Transverse colon (tissue), 4 donors: ENCODE measurements around the gene ZNF853. TPM values are rescaled to one million over a fixed set of nuclear protein-coding genes. Genes with fewer than 3 reads are reported as not detected.

Source experiments
- DNase-seq: peaks from one replicate; pipeline ENCODE4 v3.0.0-alpha.2; 2019
- H3K27ac ChIP-seq, 4 donors: fragments of 200-600 bp; sonication (generic); 2 replicates each; pipeline ENCODE4 v1.5.1; 2016 to 2018; ENCODE audit warnings: inconsistent platforms in 4 of 4
- H3K27me3 ChIP-seq: fragments of 200-600 bp; sonication (generic); 2 replicates; pipeline ENCODE4 v1.5.1; 2017; ENCODE audit warnings: inconsistent platforms
- H3K36me3 ChIP-seq, 4 donors: fragments of 200-600 bp; sonication (generic); 2 replicates each; pipeline ENCODE4 v1.5.1; 2017 to 2019; ENCODE audit warnings: inconsistent platforms in 4 of 4
- H3K4me1 ChIP-seq, 4 donors: fragments of 200-600 bp; sonication (generic); 2 replicates each; pipeline ENCODE4 v1.5.1; 2017 to 2020; ENCODE audit warnings: inconsistent platforms in 4 of 4
- H3K4me3 ChIP-seq, 4 donors: fragments of 200-600 bp; sonication (generic); 1 replicate in 1 of 4; 2 replicates in 3 of 4; pipeline versions ENCODE4 v1.5.1 to v1.6.1; 2017 to 2019; ENCODE audit warnings: inconsistent platforms in 4 of 4
- H3K9me3 ChIP-seq, 2 donors: fragments of 200-600 bp; sonication (generic); 2 replicates each; pipeline ENCODE4 v1.5.1; 2017 to 2019; ENCODE audit warnings: inconsistent platforms in 2 of 2
- CTCF ChIP-seq, 5 experiments: fragments of 200-600 bp in 3 of 5; fragments of 450-650 bp in 2 of 5; sonication (generic) in 3 of 5; IDR thresholded peaks; 1 replicate in 2 of 5; 2 replicates in 3 of 5; pipeline ENCODE4 v1.5.1; 2016 to 2017; ENCODE audit warnings: antibody characterized with exemption in 5 of 5, inconsistent platforms in 3 of 5, mild to moderate bottlenecking in 2 of 5, moderate library complexity in 1 of 5
- EP300 ChIP-seq: sonication (generic); formaldehyde crosslinking; IDR thresholded peaks from one replicate; pipeline ENCODE4 v1.6.1; 2017; ENCODE audit warnings: antibody characterized with exemption, low read depth
- POLR2A ChIP-seq: fragments of 450-650 bp; IDR thresholded peaks from one replicate; pipeline ENCODE4 v1.6.1; 2016; ENCODE audit warnings: antibody characterized with exemption, mild to moderate bottlenecking, moderate library complexity
- POLR2AphosphoS5 ChIP-seq, 3 donors: sonication (generic); formaldehyde crosslinking; IDR thresholded peaks; one replicate each; pipeline ENCODE4 v1.6.1; 2016; ENCODE audit warnings: antibody characterized with exemption in 3 of 3
- WGBS, 2 donors: methylation state at CpG; one replicate each; pipeline ENCODE4 v1.1.5; 2018; ENCODE audit warnings: low coverage in 1 of 2; 5-methylcytosine and 5-hydroxymethylcytosine counted together
- in situ Hi-C, 4 donors: fragments of 200-750 bp; cut with MboI; loops; one replicate each; pipeline versions ENCODE4 v1.15.0 to v1.15.1; 2017; ENCODE audit warnings: low sequenced_read_pairs in 3 of 4, low pct_ligation_motif_present in 1 of 4, low pct_unique_long_range_greater_than_20kb in 1 of 4
- intact Hi-C: fragments of 100-400 bp; cut with DNase I; formaldehyde crosslinking; loops from one replicate; pipeline ENCODE4 v1.15.1; 2023; ENCODE audit warnings: low total_unique reads
- total RNA-seq, 4 donors: library from RNA; depleted of rRNA; stranded (reverse); fragments of >200 nt; gene quantifications; one replicate each; pipeline ENCODE4 v1.1.0, GENCODE V29; 2016

ZNF853 gene
- total RNA-seq, 4 donors from 2014 or later, result 2.9 to 18.7 (median 7.3) TPM

- no peaks in the 10 kb centered on the region for H3K9me3 ChIP-seq
- peaks cover 0 to 38% (median 13%) of the 10 kb centered on the region in 4 donors for H3K36me3 ChIP-seq
- intact Hi-C loops (no loop called here), in situ Hi-C loops (no loop called here)
- no peak for DNase-seq
- H3K4me1 ChIP-seq, result no peaks in the 10 kb centered on the region
- no peak for TF ChIP-seq EP300
- TF ChIP-seq CTCF (IDR thresholded peaks at IDR 0.05), result no peak
- TF ChIP-seq POLR2AphosphoS5 (IDR thresholded peaks at IDR 0.05), result no peak
- no peak for TF ChIP-seq POLR2A
- H3K27me3 ChIP-seq, result no peaks in the 10 kb centered on the region
- no peak overlapping the region for H3K4me3 ChIP-seq
- 89 to 94% methylated on average over 6 to 10 of the region's 10 CpGs for WGBS, 2 donors
- H3K27ac ChIP-seq, result no peak overlapping the region
Measured at GRCh38 chr7:6650086-6650485, 34.7 kb downstream of the ZNF853 start.

GRCh38 chr7:6650521-6651011, 35.2 kb downstream of the ZNF853 start:
- Histone ChIP-seq H3K9me3 (no peaks in the 10 kb centered on the region), H3K27ac (no peak overlapping the region), H3K36me3 (peaks cover 0 to 38% (median 12%) of the 10 kb centered on the region in 4 donors), H3K27me3 (no peaks in the 10 kb centered on the region), H3K4me3 (no peak overlapping the region), H3K4me1 (no peaks in the 10 kb centered on the region)
- 96% methylated on average over 12 of the region's 12 CpGs; no CpG with 5 or more reads in 1 of the 2 donors for WGBS, 2 donors
- DNase-seq, result no peak
- no peak for TF ChIP-seq POLR2AphosphoS5 (IDR thresholded peaks at IDR 0.05)
- no peak for TF ChIP-seq CTCF (IDR thresholded peaks at IDR 0.05)
- in situ Hi-C loops (no loop called here), intact Hi-C loops (no loop called here)

- no peak for DNase-seq
- no peaks in the 10 kb centered on the region for H3K9me3 ChIP-seq
- intact Hi-C loops, result no loop called here
- TF ChIP-seq EP300, result no peak
- no peak for TF ChIP-seq POLR2AphosphoS5 (IDR thresholded peaks at IDR 0.05)
- TF ChIP-seq POLR2A, result no peak
- no peak for TF ChIP-seq CTCF (IDR thresholded peaks at IDR 0.05)
- WGBS, 2 donors, result 96 to 98% methylated on average over 9 to 31 of the region's 32 CpGs
- H3K4me3 ChIP-seq, result no peak overlapping the region
- H3K27me3 ChIP-seq, result no peaks in the 10 kb centered on the region
- H3K4me1 ChIP-seq, result no peaks in the 10 kb centered on the region
- peaks cover 0 to 38% (median 12%) of the 10 kb centered on the region in 4 donors for H3K36me3 ChIP-seq
- in situ Hi-C loops, result no loop called here
- H3K27ac ChIP-seq, result no peak overlapping the region
Measured at GRCh38 chr7:6651851-6652445, 36.5 kb downstream of the ZNF853 start.

GRCh38 chr7:6652446-6653011, 37.1 kb downstream of the ZNF853 start:
- no peak for DNase-seq
- no peaks in the 10 kb centered on the region for H3K27me3 ChIP-seq

More at GRCh38 chr7:6652446-6653011, 37.1 kb downstream of the ZNF853 start:
- Histone ChIP-seq H3K27ac (no peak overlapping the region), H3K36me3 (peaks cover 0 to 38% (median 12%) of the 10 kb centered on the region in 4 donors), H3K9me3 (no peaks in the 10 kb centered on the region), H3K4me3 (no peak overlapping the region), H3K4me1 (no peaks in the 10 kb centered on the region)
- intact Hi-C loops, result no loop called here
- TF ChIP-seq CTCF (IDR thresholded peaks at IDR 0.05), result no peak
- WGBS, 2 donors, result 80 to 96% methylated on average over 2 to 75 of the region's 75 CpGs
- in situ Hi-C loops, result no loop called here
